ENCODE data around the gene SFN.

SFN gene

DNA sequence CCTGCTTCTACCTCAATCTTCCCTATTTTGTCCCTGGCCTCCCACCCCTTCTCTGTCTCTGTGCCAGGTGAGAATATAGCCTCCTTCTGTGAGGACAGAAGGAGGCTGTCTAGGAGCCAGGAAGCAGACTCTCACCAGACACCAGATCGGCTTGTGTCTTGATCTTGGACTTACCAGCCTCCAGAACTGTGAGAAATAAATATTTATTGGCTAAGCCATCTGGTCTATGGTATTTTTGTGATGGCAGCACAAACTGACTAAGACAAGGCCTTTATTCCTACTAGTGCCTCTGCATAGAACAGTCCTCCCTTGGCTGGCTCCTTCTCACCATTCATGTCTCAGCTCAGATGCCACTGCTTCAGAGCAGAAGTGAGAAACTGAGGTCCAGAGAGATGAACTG, 25.3 kb downstream of the SFN start:
- H3K4me1 ChIP-seq (ENCODE audit: low read length) = peaks cover 9% of the 10 kb centered on the region
- H3K9me3 ChIP-seq (ENCODE audit: insufficient read depth, low read length) = no peaks in the 10 kb centered on the region
- H3K4me3 ChIP-seq (ENCODE audit: low read length) = no peak overlapping the region
- H3K4me2 ChIP-seq (ENCODE audit: low read length) = no peak overlapping the region
- no peaks in the 10 kb centered on the region for H3K27me3 ChIP-seq (ENCODE audit: low read depth, low read length)
- no peak overlapping the region for H2AFZ ChIP-seq (ENCODE audit: low read depth, low read length)
- peaks cover 18% of the 10 kb centered on the region for H3K79me2 ChIP-seq (ENCODE audit: low read length)
- no peak overlapping the region for H3K27ac ChIP-seq (ENCODE audit: low read length)
- H4K20me1 ChIP-seq (ENCODE audit: insufficient read depth, low read length) = no peaks in the 10 kb centered on the region
- H3K9ac ChIP-seq (ENCODE audit: low read length) = no peak overlapping the region
- H3K36me3 ChIP-seq (replicated peaks; ENCODE audit: low read depth, low read length) = peaks cover 17% of the 10 kb centered on the region
- TF ChIP-seq, protein P1, sequence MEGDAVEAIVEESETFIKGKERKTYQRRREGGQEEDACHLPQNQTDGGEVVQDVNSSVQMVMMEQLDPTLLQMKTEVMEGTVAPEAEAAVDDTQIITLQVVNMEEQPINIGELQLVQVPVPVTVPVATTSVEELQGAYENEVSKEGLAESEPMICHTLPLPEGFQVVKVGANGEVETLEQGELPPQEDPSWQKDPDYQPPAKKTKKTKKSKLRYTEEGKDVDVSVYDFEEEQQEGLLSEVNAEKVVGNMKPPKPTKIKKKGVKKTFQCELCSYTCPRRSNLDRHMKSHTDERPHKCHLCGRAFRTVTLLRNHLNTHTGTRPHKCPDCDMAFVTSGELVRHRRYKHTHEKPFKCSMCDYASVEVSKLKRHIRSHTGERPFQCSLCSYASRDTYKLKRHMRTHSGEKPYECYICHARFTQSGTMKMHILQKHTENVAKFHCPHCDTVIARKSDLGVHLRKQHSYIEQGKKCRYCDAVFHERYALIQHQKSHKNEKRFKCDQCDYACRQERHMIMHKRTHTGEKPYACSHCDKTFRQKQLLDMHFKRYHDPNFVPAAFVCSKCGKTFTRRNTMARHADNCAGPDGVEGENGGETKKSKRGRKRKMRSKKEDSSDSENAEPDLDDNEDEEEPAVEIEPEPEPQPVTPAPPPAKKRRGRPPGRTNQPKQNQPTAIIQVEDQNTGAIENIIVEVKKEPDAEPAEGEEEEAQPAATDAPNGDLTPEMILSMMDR (IDR thresholded peaks at IDR 0.05; ENCODE audit: low read depth, low read length) = no peak
- TF ChIP-seq EZH2phosphoT487 (IDR thresholded peaks at IDR 0.05; ENCODE audit: low read depth) = no peak

DNA sequence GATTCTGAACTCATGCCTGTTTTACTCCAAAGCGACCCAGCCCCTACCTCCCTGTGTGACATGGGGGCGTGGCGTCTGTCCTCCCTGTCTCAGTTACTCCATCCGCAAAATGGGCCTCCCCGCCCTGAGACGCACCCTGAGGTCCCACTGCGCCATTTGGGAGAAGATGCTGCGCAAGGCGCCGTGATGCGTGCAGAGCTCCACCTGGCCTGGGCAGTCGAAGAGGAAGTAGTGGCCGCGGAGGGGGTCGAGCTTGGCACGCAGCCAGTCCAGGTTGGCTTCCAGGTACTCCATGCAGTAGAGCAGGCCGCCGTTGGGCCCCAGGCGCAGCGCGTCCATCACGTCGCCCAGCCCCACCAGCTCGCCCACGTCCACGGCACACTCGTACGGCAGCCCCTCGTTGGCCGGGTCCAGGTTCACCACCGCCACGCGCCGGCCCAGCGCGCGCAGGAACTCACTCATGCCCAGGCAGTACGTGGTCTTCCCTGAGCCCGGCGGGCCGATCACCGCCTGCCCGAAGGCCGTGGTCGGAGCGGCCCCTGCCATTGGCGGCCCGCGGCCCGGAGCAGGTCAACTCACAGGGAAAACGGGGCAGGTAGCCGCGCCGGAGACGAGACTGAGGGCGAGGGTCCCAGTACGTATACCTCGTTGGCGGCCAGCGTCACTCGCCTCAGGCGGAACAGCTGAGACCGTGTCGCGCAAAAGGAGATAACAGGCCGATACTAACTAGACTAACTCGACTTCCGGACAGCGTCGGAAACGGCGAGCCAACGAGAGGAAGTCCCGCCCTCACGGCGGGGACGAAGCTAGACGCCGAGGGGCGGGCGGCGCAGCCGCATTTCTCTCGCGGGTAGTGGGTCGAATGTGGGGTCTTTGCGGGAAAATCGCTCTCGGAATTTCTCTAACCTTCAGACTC, 26.9 kb downstream of the SFN start, which contains the start of gene GPN2:
Gene GPN2, minus strand, starts transcription at position 733 of the 916 bp plus-strand sequence. Its CDS starts 187 bp downstream, at position 546.
- Histone ChIP-seq H4K20me1 (ENCODE audit: insufficient read depth, low read length) (no peaks in the 10 kb centered on the region), H3K4me3 (ENCODE audit: low read length) (peak within 1 kb of the TSS; percentile 97), H3K79me2 (ENCODE audit: low read length) (peaks cover 18% of the 10 kb centered on the region), H2AFZ (ENCODE audit: low read depth, low read length) (peak within 1 kb of the TSS; percentile 84), H3K4me2 (ENCODE audit: low read length) (peak within 1 kb of the TSS; percentile 73), H3K36me3 (replicated peaks; ENCODE audit: low read depth, low read length) (peaks cover 12% of the 10 kb centered on the region), H3K9ac (ENCODE audit: low read length) (peak within 1 kb of the TSS; percentile 85), H3K9me3 (ENCODE audit: insufficient read depth, low read length) (no peaks in the 10 kb centered on the region), H3K27me3 (ENCODE audit: low read depth, low read length) (no peaks in the 10 kb centered on the region), H3K4me1 (ENCODE audit: low read length) (peaks cover 9% of the 10 kb centered on the region), H3K27ac (ENCODE audit: low read length) (peak within 1 kb of the TSS; percentile 59)
- TF ChIP-seq, protein P1 (IDR thresholded peaks at IDR 0.05; ENCODE audit: low read depth, low read length) = no peak
- TF ChIP-seq EZH2phosphoT487 (IDR thresholded peaks at IDR 0.05; ENCODE audit: low read depth) = no peak

DNA sequence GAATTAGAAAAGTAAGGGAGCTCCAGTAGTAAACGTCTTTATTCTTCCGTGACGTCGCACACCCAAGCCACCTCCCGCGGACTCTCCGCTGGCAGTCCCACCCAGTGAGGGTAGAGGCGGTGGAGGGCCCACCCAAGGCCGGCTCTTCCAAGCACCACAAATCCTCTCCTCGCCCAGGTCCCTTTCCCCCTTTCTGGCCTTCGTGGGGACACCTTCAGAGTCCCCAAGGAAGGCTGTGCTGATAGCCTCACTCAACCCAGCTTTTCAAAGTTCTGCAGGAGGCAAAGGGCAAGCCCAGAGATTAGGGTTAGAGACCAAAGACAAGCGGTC, 27.5 kb downstream of the SFN start:
- H3K27ac ChIP-seq (ENCODE audit: low read length) = peak overlapping the region; percentile 43

DNA sequence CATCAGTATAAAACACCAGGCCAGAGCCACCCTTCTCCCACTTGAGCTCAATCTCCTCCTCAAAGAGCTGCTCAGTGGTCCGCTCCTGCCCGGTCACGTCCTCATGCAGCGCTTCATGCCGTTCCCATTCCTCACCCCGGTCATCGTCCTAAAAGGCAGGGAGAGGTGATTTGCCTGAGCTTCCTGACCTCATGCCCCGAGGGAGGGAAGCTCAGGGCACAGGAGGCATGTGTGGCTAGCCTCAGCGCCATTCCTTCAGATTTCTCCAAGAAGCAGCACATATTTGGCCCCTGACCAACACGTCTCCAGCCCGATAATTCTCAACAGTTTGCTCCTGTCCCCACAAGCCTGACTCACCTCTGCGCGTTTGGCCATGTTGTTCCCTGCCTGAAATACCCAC, 31.3 kb downstream of the SFN start:
- peaks cover 15% of the 10 kb centered on the region for H3K79me2 ChIP-seq (ENCODE audit: low read length)
- H2AFZ ChIP-seq (ENCODE audit: low read depth, low read length) = no peak overlapping the region
- H3K4me3 ChIP-seq (ENCODE audit: low read length) = no peak overlapping the region
- H3K4me1 ChIP-seq (ENCODE audit: low read length) = peaks cover 6% of the 10 kb centered on the region
- H4K20me1 ChIP-seq (ENCODE audit: insufficient read depth, low read length) = no peaks in the 10 kb centered on the region
- H3K36me3 ChIP-seq (replicated peaks; ENCODE audit: low read depth, low read length) = no peaks in the 10 kb centered on the region
- no peak overlapping the region for H3K4me2 ChIP-seq (ENCODE audit: low read length)
- H3K27me3 ChIP-seq (ENCODE audit: low read depth, low read length) = no peaks in the 10 kb centered on the region
- no peak overlapping the region for H3K27ac ChIP-seq (ENCODE audit: low read length)
- TF ChIP-seq, protein P1 (IDR thresholded peaks at IDR 0.05; ENCODE audit: low read depth, low read length) = no peak
- no peak for TF ChIP-seq EZH2phosphoT487 (IDR thresholded peaks at IDR 0.05; ENCODE audit: low read depth)
- H3K9me3 ChIP-seq (ENCODE audit: insufficient read depth, low read length) = no peaks in the 10 kb centered on the region
- no peak overlapping the region for H3K9ac ChIP-seq (ENCODE audit: low read length)

More for the DNA sequence above, 27.5 kb downstream of the SFN start:
- Histone ChIP-seq H3K9ac (ENCODE audit: low read length) (peak overlapping the region; percentile 79), H3K4me1 (ENCODE audit: low read length) (peaks cover 9% of the 10 kb centered on the region), H3K9me3 (ENCODE audit: insufficient read depth, low read length) (no peaks in the 10 kb centered on the region), H3K4me2 (ENCODE audit: low read length) (peak overlapping the region; percentile 73), H2AFZ (ENCODE audit: low read depth, low read length) (peak overlapping the region; percentile 84), H3K27me3 (ENCODE audit: low read depth, low read length) (no peaks in the 10 kb centered on the region), H4K20me1 (ENCODE audit: insufficient read depth, low read length) (no peaks in the 10 kb centered on the region), H3K36me3 (replicated peaks; ENCODE audit: low read depth, low read length) (peaks cover 10% of the 10 kb centered on the region), H3K4me3 (ENCODE audit: low read length) (peak overlapping the region; percentile 97), H3K79me2 (ENCODE audit: low read length) (peaks cover 18% of the 10 kb centered on the region)
- TF ChIP-seq EZH2phosphoT487 (IDR thresholded peaks at IDR 0.05; ENCODE audit: low read depth) = no peak
- TF ChIP-seq, protein P1 (IDR thresholded peaks at IDR 0.05; ENCODE audit: low read depth, low read length) = no peak

All from OCI-LY3 (cell line).